ENCODE results near the gene AGPAT1. TPM values are rescaled to one million over a fixed set of nuclear protein-coding genes. Genes with fewer than 3 reads are reported as not detected.

AGPAT1 gene
- total and polyA plus RNA-seq, 2 of the 8 experiments (the other 6 are each of a cell fraction or from before 2014, with no cell fraction given), result 96.0 to 222 TPM

DNA sequence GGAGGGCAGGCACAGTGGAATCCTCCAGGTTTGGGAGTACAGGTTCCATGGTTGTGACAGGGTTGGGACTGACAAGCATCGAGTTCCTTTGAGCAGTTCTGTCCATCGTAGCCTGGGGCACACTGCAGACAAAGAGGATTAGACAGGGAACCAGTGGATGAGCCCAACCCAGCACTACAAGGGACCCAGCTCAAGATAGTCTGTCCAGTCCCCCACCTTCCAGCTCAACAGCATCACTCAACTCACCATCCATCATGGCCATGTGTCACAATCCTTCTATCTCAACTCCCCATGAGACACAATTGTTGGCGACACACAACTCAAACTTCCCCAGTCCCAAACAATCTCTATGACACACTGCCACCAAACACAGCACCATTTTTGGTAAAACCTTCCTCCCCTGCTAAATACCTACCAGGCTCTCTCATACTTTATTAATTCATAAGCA lies 28.4 kb upstream of the AGPAT1 start (continued):
- TF ChIP-seq, protein P1, sequence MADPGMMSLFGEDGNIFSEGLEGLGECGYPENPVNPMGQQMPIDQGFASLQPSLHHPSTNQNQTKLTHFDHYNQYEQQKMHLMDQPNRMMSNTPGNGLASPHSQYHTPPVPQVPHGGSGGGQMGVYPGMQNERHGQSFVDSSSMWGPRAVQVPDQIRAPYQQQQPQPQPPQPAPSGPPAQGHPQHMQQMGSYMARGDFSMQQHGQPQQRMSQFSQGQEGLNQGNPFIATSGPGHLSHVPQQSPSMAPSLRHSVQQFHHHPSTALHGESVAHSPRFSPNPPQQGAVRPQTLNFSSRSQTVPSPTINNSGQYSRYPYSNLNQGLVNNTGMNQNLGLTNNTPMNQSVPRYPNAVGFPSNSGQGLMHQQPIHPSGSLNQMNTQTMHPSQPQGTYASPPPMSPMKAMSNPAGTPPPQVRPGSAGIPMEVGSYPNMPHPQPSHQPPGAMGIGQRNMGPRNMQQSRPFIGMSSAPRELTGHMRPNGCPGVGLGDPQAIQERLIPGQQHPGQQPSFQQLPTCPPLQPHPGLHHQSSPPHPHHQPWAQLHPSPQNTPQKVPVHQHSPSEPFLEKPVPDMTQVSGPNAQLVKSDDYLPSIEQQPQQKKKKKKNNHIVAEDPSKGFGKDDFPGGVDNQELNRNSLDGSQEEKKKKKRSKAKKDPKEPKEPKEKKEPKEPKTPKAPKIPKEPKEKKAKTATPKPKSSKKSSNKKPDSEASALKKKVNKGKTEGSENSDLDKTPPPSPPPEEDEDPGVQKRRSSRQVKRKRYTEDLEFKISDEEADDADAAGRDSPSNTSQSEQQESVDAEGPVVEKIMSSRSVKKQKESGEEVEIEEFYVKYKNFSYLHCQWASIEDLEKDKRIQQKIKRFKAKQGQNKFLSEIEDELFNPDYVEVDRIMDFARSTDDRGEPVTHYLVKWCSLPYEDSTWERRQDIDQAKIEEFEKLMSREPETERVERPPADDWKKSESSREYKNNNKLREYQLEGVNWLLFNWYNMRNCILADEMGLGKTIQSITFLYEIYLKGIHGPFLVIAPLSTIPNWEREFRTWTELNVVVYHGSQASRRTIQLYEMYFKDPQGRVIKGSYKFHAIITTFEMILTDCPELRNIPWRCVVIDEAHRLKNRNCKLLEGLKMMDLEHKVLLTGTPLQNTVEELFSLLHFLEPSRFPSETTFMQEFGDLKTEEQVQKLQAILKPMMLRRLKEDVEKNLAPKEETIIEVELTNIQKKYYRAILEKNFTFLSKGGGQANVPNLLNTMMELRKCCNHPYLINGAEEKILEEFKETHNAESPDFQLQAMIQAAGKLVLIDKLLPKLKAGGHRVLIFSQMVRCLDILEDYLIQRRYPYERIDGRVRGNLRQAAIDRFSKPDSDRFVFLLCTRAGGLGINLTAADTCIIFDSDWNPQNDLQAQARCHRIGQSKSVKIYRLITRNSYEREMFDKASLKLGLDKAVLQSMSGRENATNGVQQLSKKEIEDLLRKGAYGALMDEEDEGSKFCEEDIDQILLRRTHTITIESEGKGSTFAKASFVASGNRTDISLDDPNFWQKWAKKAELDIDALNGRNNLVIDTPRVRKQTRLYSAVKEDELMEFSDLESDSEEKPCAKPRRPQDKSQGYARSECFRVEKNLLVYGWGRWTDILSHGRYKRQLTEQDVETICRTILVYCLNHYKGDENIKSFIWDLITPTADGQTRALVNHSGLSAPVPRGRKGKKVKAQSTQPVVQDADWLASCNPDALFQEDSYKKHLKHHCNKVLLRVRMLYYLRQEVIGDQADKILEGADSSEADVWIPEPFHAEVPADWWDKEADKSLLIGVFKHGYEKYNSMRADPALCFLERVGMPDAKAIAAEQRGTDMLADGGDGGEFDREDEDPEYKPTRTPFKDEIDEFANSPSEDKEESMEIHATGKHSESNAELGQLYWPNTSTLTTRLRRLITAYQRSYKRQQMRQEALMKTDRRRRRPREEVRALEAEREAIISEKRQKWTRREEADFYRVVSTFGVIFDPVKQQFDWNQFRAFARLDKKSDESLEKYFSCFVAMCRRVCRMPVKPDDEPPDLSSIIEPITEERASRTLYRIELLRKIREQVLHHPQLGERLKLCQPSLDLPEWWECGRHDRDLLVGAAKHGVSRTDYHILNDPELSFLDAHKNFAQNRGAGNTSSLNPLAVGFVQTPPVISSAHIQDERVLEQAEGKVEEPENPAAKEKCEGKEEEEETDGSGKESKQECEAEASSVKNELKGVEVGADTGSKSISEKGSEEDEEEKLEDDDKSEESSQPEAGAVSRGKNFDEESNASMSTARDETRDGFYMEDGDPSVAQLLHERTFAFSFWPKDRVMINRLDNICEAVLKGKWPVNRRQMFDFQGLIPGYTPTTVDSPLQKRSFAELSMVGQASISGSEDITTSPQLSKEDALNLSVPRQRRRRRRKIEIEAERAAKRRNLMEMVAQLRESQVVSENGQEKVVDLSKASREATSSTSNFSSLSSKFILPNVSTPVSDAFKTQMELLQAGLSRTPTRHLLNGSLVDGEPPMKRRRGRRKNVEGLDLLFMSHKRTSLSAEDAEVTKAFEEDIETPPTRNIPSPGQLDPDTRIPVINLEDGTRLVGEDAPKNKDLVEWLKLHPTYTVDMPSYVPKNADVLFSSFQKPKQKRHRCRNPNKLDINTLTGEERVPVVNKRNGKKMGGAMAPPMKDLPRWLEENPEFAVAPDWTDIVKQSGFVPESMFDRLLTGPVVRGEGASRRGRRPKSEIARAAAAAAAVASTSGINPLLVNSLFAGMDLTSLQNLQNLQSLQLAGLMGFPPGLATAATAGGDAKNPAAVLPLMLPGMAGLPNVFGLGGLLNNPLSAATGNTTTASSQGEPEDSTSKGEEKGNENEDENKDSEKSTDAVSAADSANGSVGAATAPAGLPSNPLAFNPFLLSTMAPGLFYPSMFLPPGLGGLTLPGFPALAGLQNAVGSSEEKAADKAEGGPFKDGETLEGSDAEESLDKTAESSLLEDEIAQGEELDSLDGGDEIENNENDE (IDR thresholded peaks at IDR 0.05; ENCODE audit: insufficient replicate concordance, low read length), result no peak
- no peak for TF ChIP-seq SUZ12 (IDR thresholded peaks at IDR 0.05; ENCODE audit: low read length)
